Tibial artery (tissue), 4 donors: ENCODE results near the gene NRARP.

ENCODE experiments used
- DNase-seq, 2 donors: peaks; one replicate each; pipeline ENCODE4 v3.0.0-alpha.2; 2019
- H3K27ac ChIP-seq, 2 donors: fragments of 200-600 bp; sonication (generic) in 1 of 2; 1 replicate in 1 of 2; 2 replicates in 1 of 2; pipeline ENCODE4 v1.5.1; 2018 to 2019; ENCODE audit warnings: mild to moderate bottlenecking in 1 of 2
- H3K27me3 ChIP-seq, 2 donors: fragments of 200-600 bp; sonication (generic) in 1 of 2; one replicate each; pipeline versions ENCODE4 v1.5.1 to v1.6.0; 2016 to 2019
- H3K36me3 ChIP-seq, 3 donors: fragments of 200-600 bp; sonication (generic) in 2 of 3; one replicate each; pipeline ENCODE4 v1.5.1; 2016 to 2019; ENCODE audit warnings: mild to moderate bottlenecking in 2 of 3
- H3K4me1 ChIP-seq, 4 donors: fragments of 200-600 bp; sonication (generic) in 2 of 4; 1 replicate in 3 of 4; 2 replicates in 1 of 4; pipeline ENCODE4 v1.5.1; 2016 to 2019
- H3K4me3 ChIP-seq, 2 donors: fragments of 200-600 bp; sonication (generic) in 1 of 2; 1 replicate in 1 of 2; 2 replicates in 1 of 2; pipeline ENCODE4 v1.5.1; 2018 to 2019; ENCODE audit warnings: mild to moderate bottlenecking in 2 of 2
- H3K9me3 ChIP-seq, 3 donors: fragments of 200-600 bp; sonication (generic) in 1 of 3; one replicate each; pipeline ENCODE4 v1.5.1; 2016 to 2019
- CTCF ChIP-seq, 2 experiments: fragments of 200-600 bp in 1 of 2; fragments of 450-650 bp in 1 of 2; IDR thresholded peaks; one replicate each; pipeline ENCODE4 v1.5.1; 2017 to 2019; ENCODE audit warnings: antibody characterized with exemption in 2 of 2, mild to moderate bottlenecking in 1 of 2, moderate library complexity in 1 of 2
- intact Hi-C: fragments of 100-400 bp; cut with DNase I; formaldehyde crosslinking; loops from one replicate; pipeline ENCODE4 v1.15.0; 2023; ENCODE audit warnings: low total_unique reads

The NRARP gene

DNA sequence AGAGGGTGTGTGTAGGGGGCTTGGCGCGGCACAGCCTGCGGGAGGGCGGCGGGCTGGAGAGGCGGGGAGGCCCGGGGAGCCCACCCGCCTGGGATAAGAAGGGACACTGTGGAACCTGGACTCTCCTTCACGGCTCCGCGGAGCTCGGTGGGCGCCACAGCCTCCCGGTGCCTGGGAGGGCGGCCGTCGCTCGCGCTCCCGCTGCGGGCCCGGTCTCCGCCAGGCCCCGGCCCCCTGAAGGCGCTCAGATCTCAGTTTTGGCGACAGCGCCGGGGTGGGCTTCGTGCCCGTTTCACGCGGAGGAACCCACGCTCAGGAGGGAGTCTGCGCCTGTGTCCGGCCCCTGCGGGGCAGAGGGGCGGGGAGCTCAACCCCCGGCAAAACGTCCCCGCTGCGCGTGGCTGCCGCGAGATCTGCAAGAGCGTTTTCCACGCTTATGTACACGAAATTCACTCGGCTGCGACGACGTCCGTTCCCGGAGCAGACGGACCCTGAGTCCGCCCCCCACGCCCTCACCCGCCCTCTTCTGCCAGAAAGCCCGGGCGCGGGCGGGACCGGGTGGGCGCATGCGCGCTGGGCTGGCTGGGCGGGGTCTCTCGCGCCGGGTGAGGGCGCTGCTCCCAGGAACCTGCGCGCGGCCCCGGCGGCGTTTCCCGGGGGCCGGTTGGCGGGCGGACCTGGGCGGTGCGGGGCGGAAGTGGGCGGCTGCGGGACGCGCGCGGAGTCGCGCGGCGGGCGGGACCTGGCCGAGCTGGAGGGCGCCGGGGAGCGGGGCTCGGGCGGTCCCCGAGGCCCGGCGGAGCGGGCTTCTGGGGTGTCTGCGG is 47.2 kb downstream of the NRARP start, which contains the start of gene NELFB:
TSS of gene NELFB (plus strand) at position 704 of the 824 bp plus-strand sequence.
- Histone ChIP-seq H3K27me3 (peaks cover 0 to 27% of the 10 kb centered on the region in 2 donors), H3K36me3 (peaks cover 10 to 31% (median 12%) of the 10 kb centered on the region in 3 donors), H3K4me3 (peak within 1 kb of the TSS; percentile 92), H3K4me1 (peaks cover 0 to 26% (median 23%) of the 10 kb centered on the region in 4 donors), H3K27ac (peak within 1 kb of the TSS; percentile 76 to 79), H3K9me3 (no peaks in the 10 kb centered on the region)
- peak; percentile 88 to 96 for DNase-seq
- intact Hi-C loops, result no loop called here
- peak in 1 of 2 experiments; percentile 20 for TF ChIP-seq CTCF (IDR thresholded peaks at IDR 0.05)

- TF ChIP-seq CTCF (IDR thresholded peaks at IDR 0.05), result no peak
- peaks cover 5 to 26% (median 9%) of the 10 kb centered on the region in 3 donors for H3K36me3 ChIP-seq
- peaks cover 0 to 26% (median 23%) of the 10 kb centered on the region in 4 donors for H3K4me1 ChIP-seq
- H3K27ac ChIP-seq, result peak overlapping the region; percentile 76 to 79
- intact Hi-C loops, result no loop called here
- peaks cover 0 to 30% of the 10 kb centered on the region in 2 donors for H3K27me3 ChIP-seq
- peak overlapping the region; percentile 92 for H3K4me3 ChIP-seq
- DNase-seq, result no peak
- no peaks in the 10 kb centered on the region for H3K9me3 ChIP-seq
These were observed 48.1 kb downstream of the NRARP start for GRCh38 chr9:137253717-137254623.

- Histone ChIP-seq H3K4me1 (peaks cover 0 to 26% (median 23%) of the 10 kb centered on the region in 4 donors), H3K36me3 (peaks cover 0 to 15% (median 6%) of the 10 kb centered on the region in 3 donors), H3K4me3 (no peak overlapping the region), H3K27ac (no peak overlapping the region), H3K9me3 (no peaks in the 10 kb centered on the region), H3K27me3 (peaks cover 0 to 30% of the 10 kb centered on the region in 2 donors)
- no peak for DNase-seq
- no peak for TF ChIP-seq CTCF (IDR thresholded peaks at IDR 0.05)
- intact Hi-C loops, result no loop called here
These were observed 49.2 kb downstream of the NRARP start for GRCh38 chr9:137252555-137253506.

GRCh38 chr9:137251490-137252268 is 50.4 kb downstream of the NRARP start:
- no peak overlapping the region for H3K27ac ChIP-seq
- DNase-seq, result no peak
- H3K27me3 ChIP-seq, result peaks cover 0 to 33% of the 10 kb centered on the region in 2 donors
- peaks cover 0 to 22% (median 18%) of the 10 kb centered on the region in 4 donors for H3K4me1 ChIP-seq
- intact Hi-C loops, result no loop called here
- TF ChIP-seq CTCF (IDR thresholded peaks at IDR 0.05), result no peak
- no peaks in the 10 kb centered on the region for H3K9me3 ChIP-seq
- H3K4me3 ChIP-seq, result no peak overlapping the region
- peaks cover 0 to 5% (median 1%) of the 10 kb centered on the region in 3 donors for H3K36me3 ChIP-seq
